Measurements from ENCODE around the gene CDK14.

- TF ChIP-seq POLR2A (IDR thresholded peaks at IDR 0.05; ENCODE audit: low read depth, low read length), result no peak
- no peak for TF ChIP-seq CTCF (IDR thresholded peaks at IDR 0.05; ENCODE audit: extremely low read depth in 1 of 2, insufficient read depth in 1 of 2, low read depth in 1 of 2, low read length in 2 of 2)
Measured at GRCh38 chr7:91064052-91064451, 467.9 kb downstream of the CDK14 start.
